HG02678 (cell line): ENCODE data around the gene SLC6A11.
A peak's percentile ranks its signal among the peaks of the same experiment; 100 is the strongest.

Experiments used
- ATAC-seq: cut with Tn5 transposase; IDR thresholded peaks from one replicate; pipeline ENCODE4 v1.9.1; 2021; ENCODE audit warnings: mild to moderate bottlenecking, moderate library complexity; ENCODE audit not compliant: unreplicated experiment

SLC6A11 gene

DNA sequence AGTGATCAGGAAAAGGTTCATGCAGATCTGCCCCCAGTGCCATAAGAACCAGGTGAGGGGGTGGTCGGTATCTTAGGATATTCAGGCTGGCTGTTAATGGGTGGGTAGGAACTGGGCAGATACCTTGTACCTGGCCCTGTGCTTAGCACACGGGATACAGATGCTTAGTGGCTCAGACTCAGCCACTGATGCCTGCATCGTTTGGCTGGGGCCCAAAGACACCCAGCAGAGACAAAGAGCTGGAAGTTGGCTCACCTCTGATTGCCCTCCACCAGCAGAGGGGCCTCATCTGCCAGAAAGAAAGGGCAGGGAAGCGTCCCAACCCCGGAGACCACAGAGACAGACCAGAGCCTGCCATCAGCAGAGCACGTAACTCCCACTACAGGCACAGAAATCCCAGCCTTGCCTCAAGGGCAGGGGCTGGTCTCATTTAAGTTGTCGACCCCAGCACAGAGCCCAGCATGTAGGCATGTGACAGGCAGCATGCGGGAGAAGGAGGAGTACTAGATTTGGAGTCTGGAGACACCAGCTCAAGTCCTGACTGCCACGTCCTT, 112.5 kb downstream of the SLC6A11 start:
- ATAC-seq: no peak

DNA sequence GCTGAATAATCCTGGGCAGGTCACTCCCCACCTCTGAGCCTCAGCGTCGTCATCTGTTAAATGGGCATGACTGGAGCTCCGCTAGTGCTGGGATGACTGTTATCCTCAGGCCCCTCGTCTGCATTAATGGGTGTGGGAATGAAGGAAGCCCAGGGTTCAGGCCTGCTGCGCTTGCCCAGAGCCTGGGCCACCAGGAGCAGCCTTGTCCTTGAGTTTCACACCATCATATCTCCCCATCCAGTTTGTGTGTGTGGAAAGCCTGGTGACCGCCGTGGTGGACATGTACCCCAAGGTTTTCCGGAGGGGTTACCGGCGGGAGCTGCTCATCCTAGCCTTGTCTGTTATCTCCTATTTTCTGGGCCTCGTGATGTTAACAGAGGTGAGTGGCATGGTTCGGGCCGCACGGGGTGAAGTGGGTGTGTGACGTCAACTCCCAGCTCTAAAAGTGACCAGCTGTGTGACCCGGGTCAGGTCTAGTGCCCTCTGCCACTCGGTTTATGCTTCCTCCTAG, 113.0 kb downstream of the SLC6A11 start:
- ATAC-seq: no peak

DNA sequence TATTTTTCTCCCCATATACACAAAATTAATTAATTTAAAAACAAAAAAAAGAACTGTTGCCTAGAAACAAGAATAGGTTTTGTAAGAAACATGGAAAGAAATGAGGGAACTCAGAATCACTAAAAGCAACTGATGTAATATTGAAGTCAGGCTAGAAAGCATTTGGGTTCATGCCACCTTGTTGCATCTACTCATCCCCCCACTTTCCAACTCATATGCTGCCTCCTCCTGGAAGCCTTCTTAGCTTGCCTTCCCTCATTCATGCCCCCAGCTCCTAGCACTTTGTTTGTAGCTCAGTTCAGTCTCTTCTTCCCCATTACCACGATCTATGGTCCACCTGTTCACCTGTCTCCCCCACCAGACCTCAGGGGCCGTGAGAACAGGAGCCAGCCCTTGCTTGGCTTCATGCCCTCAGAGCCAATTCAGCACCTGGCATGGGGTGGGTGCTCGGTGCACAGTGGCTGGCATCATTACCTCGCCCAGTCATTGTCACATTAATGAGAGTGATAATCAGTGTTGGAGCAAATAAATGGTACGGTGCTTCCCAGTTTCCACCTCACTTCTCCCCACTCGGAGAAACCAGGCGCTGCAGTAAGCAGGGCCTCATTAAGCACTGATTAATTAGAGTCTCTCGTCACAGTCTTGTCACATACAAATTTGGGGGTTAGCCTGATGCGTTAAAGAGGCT, 114.1 kb downstream of the SLC6A11 start:
- ATAC-seq: no peak

DNA sequence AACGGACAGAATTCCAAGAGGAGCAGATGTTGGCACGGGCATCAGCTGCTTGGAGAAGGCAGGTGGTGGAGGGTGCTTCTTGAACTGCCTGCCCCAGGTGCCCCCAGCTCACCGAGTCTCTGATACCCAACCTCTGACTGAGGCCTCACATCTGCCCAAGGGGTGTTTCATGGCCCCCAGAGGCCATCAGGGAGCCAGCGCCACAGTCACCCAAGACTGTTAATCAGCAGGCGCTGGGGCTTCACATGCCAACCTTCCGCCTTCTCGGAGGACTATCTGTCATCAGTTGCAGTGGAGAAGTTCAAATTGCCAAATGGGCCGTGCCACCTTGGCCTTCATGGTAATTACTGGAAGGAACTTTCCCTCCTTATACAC, 114.6 kb downstream of the SLC6A11 start:
- ATAC-seq: no peak

DNA sequence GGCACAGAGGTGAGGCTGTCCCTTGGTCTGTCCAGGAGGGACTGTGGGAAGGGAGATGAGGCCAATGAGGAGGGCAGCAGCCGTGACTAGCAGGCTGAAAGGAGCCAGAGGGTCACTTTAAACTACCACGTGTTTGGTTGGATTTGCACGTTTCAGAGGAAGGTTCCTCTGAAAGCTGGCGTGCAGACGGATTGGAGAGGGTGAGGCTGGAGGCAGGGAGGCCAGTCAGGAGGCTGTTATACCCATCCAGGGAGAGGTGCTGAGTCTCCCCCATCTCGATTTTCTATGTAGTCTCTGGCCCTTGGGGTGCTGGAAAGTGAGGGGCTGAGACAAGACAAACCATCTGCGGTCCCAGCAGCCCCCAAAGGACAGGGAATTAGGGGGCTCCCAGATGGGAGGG, 116.6 kb downstream of the SLC6A11 start:
- no peak for ATAC-seq

DNA sequence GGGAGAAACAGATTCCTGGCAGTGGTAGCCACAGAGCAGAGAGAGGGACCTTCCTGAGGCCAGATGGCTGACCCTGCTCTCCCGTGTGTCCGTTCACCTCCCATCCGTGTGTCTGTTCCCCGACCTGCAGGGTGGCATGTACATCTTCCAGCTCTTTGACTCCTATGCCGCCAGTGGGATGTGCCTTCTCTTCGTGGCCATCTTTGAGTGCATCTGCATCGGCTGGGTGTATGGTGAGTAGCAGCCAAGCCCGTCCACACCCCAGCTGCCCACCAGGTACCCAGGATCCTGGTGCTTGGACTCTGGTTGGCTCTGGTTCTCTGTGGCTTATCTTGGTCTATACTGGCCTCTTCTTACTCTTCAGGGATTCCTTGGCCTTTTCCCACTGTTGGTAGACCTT, 117.0 kb downstream of the SLC6A11 start:
- ATAC-seq: no peak

DNA sequence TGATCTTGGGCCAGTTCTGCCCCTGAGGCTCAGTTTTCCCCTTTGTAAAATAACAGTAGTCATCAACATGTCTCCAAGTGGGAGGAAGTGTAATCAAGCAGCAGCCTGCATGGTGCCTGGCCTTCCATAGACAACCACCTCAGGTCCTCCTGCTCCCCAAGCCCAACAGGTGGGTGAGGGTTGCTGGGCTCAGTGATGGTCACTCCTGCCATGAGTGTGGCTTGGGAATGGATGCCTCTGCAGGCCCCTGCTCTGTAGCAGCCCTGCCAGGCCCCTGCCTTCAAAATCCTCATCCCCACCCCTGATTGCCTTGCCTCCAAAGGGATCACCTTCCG, 117.4 kb downstream of the SLC6A11 start:
- no peak for ATAC-seq

DNA sequence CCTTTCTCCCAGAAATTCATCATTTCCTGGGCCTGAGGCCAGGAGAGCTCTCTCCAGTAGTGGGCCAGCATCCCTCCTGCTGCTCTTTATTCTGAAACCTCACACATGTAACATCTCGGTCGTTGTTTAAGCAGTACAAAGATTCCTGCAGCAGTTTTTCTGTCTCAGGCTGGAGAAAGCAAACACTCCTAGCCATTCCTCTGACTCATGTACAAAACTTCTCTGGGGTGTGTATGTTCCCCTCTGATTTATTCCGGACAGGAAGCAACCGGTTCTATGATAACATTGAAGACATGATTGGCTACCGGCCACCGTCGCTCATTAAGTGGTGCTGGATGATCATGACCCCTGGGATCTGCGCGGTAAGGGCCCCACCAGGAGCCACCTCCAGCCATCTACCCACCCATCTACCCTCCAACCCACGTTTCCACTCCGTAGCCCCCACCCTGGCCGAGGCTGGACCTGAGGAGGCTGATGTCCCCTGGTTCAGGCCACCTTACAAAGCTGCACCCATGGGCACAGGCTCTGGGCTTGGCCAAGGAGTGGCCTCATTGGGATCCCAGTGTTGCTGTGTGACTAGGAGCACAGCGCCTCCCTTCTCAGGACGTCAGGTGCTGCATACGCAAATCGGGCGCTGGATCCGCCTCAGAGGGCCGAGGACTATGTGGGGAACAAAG, 117.9 kb downstream of the SLC6A11 start:
- ATAC-seq: no peak

DNA sequence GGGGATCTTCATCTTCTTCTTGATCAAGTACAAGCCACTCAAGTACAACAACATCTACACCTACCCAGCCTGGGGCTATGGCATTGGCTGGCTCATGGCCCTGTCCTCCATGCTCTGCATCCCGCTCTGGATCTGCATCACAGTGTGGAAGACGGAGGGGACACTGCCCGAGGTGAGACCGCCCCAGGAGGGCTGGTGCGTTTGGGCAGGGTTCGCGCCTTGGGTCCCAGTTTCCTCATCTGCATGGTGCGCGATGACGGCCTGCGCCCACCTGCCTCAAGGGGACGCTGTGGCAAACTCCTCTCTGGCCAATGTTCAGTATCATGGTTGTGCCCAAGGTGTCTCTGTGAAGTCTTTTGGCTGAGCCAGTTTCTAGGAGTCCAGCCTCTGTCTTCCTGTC, 119.0 kb downstream of the SLC6A11 start:
- no peak for ATAC-seq

DNA sequence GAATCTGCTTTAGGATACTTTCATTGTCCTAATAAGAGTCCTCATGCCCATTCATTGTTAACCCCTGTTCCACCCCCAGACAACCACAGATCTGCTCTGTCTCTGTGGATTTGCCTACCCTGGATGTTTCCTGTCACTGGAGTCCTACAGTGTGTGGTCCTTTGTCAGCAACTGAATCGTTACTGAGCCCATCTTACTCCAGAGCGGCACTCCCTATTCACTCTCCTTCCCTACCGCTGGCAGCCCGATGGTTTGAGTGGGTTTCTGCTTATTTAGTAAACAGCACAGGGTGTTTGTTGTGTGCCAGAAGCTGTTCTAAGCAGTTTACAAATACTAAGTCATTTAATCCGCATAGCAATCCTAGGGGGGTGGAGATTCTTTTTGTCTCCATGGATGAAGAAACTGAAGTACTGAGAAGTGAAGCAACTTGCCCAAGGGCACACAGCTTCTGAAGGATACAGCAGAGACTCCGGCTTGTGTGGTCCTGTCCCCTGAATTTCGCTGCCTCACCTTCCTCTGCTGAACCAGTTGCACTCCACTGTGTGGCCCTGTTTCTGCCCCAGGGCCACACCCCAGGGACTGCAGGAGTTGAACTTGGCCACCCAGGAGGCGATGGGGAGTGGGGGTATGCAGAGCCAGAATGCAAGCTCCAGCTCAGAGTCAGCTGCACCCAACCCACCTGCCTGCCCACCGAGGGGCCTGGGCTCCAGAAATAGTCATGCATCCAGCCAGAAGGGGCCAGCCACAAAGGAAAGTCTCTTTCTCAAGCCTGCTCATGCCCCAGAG, 120.0 kb downstream of the SLC6A11 start:
- no peak for ATAC-seq

DNA sequence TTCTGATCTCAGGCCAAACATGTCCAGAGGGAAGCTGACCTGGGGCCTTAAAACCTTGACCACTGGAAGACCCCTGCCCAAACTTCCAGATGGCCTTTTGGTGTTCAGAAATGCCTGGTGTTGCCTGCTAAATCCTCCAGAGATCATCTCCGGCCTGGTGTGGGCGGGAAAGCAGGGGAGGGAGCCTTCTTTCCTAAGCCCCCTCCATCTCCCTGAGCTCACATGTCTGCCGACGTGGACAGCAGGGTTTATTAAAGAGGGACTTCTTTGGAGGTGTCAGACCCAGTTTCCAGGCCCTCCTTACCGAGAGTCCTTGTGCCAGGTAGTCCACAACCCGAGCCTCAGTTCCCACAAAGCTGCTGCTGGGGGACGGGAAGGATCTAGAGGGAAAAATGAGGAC, 120.7 kb downstream of the SLC6A11 start:
- no peak for ATAC-seq

DNA sequence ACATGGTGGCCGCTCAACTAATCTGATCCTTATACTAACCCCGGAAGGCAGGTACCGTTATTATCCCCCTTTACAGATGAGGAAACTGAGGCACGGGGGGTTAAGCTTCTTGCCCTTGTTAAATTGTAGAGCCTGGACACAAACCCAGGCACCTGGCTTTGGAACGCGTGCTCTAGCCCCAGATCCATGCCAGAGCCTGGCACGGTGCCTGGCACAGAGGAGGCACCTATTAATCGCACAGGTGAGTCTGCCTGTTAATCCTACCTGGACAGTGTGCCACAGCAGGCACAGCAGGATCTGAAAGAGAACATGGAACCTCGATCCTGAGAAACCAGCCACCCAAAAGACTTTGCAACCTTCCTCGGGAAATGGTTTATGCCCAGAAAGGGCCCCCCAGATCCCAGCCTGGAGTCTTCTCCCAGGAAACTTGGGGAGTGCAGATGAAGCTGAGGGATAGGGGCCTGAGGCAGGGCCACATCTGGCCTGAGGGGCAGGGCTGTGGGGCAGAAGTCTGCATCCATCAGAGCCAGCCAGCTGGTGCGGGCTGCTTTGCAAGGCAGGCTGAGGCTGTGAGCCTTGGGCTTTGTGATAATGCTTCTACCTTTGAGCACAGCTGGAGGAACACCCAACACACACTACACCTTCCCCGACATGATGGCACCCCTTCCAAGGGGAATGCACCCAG, 121.3 kb downstream of the SLC6A11 start:
- no peak for ATAC-seq

DNA sequence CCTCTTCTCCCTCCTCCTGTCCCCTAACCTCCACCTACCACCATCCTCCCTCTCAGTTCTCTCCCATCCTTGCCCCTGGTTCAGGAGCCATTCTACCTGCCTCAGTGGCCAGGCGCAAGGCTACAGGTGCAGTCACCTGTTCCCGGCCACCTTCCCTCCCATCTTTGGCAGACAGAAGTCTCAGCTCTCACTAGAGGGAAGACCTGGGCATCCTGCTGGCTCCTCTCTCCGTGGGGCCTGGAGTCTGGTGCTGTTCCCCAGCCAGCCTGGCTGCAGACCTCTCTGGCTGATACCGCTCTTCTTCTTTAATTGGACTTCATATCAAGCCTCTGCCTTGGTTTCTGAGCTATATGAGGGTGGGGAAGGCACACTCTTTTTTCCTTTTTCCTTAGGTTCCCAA, 123.5 kb downstream of the SLC6A11 start:
- ATAC-seq: no peak

DNA sequence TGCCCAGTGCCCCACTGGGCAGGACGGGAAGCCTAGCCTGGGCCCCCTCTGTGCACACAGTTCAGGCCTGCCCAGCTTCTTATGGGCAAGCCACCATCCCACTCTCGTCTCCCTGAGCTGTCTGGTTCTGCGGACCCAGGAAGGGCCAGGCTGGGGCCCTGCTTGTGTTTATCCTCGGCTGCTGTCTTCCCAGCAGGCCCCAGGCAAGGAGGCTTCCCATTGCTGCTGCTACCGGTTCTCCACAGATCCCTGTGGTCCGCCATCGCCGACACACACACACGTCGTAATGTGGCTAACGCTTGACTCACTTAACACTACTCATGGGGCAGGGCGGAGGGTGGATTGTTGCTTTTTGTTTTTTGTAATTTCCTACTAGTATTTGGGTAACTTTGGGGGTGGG, 124.1 kb downstream of the SLC6A11 start:
- ATAC-seq: no peak

DNA sequence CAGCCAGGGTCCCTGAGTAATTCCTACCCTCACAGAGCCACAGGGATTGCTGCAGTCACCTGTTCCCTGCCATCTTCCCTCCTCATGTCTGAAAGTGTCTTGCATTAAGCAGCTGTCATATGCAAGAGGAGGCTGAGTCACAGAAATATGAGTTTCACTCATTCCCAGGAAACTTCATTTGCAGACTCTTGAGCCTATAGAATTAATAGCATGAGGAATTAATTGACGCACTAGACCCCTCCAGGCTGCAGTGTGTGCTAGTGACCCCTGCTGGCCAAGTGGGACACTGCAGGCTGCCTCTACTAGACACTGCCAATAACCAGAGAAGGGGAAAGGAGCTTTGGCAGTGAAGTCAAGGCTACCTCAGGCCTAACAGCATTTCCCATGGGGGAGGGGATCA, 125.9 kb downstream of the SLC6A11 start:
- ATAC-seq: no peak

DNA sequence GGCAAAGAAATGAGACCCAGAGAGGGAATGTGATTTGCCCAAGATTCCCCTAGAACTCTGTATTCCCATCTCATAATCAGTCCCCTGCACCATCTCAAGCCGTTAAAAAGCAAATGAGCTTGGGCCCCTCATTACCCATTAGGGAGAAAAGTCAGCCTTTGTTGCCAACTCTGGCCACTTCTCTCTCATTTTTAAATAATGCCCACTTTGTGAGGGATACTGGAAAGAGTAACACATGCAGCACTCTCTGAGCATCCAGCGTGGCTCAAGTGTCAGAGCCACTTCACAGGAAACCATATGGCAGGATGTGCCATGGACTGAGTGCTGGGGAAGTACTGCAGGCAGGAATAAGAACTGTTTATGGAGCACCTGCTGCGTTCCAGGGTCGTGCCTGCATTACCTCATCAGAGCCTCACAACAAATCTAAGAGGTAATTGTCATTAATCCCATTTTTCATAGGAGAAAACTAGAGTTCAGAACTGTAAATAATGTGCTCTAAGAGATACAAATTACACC, 126.7 kb downstream of the SLC6A11 start:
- ATAC-seq: no peak

DNA sequence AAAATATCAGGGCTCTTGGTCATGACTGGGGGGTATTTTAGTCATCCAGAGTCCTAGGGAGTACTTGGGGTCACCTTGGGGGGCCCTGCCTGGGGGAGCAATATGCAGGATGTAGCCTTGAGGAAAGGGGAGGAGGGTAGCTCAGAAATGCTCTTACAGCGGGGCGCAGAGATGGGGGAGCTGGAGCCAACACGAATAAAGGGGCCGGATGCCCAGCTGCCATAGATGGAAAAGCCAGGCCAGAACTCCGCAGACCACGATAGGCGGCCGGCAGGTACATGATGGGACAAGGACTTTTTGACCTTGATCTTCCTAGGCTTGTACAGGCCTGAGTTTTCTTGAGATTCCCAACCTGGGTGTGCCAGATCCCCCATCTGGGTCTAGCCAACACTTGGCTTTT, 128.8 kb downstream of the SLC6A11 start:
- no peak for ATAC-seq

DNA sequence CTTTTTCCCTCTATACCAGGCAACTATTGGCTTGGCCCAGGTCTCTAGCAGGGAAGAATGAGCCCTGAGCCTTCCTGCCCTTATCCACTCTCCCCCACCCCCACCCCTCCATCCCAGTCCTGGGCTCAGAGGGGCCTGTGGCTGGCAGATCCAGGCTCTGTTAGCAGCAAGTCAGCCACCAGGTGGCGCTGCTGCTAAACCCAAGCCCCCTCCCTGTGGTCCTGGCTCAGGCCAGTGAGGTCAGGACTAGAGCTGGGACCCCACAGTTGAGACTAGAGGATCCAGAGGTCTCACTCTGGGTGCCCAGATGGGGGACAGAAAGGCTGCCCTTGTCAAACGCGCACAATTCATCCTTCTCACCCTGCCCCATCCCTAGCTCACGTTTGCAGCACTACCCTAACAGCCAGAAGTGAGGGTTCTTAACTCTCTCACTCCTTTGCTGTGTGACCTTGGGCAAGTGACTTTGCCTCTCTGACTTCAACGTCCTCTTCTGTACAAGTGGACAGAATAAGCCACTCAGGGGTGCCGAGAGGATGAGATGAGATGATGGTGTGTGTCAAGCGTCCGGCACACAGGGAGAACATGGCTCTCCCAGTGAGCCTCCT, 129.8 kb downstream of the SLC6A11 start:
- peak; percentile 49 for ATAC-seq

DNA sequence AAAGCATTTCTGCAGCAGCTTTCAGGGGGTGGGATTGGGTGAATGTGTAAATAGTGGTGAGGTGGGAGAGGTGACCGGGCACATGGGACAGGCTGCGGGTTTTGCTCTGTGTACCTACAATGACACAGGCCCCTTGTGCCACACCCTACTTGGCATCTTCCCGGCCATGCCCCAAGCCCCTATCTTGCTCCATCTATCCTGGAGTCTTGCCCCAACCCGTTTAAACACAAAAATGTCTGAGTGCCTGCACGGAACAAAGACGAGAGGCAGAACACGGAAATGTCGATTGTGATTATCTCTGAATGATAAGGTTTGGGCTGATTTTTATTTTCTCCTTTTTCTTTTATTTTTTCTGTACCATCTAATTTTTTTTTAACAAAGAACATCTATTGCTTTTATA, 130.5 kb downstream of the SLC6A11 start:
- ATAC-seq: no peak

DNA sequence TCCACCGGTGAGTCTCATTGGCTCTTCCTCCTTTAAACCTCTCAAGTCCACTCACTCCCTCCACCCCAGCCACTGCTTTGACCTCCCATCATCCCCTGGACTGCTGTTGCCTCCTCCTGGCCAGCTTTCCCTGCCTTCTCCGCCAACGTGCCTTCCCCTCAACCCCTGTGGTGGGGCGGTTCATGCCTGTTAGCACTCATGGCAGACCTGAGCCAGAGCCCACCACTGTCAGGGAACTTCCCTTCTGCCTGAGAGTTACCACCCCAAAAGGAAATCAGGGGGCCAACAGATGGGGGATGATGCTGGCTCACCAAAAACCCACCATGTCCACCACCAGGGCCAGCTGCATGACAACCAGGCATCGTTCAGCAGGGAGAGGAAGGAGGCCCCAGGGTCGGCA, 132.3 kb downstream of the SLC6A11 start:
- ATAC-seq: no peak

DNA sequence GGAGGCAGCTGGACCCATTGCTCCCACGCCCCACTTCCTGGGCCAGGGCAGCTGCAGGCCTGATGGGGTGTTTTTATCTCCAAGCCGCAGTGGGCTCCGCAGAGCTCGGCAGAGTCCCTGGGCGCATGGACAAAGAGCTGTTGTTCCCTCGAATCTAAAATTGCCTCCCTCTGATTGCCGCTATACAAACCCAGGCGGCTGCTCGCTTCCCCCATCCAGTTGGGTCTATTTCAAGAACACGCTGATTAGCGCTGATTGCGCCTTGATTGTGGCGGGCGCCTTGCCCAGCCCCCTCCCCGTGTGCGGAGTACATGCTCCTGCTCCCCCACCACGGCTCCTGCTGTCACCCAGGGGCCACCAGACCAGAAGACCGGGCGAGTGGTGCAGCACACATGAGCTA, 133.2 kb downstream of the SLC6A11 start:
- no peak for ATAC-seq
